HCT116 (cell line): ENCODE measurements around the gene ANAPC2. TPM values are rescaled to one million over a fixed set of nuclear protein-coding genes. Genes with fewer than 3 reads are reported as not detected.

Experiments
- ATAC-seq: fragments of 200-7000 bp; cut with Tn5 transposase; 2 replicates; pipeline ENCODE4 v1.9.1; 2020; ENCODE audit warnings: mild to moderate bottlenecking, moderate library complexity
- BruUV-seq: library from RNA; stranded (reverse); fragments of 400-500 nt; replicated peaks from 2 replicates; lab custom pipeline; 2021; lab: Mats Ljungman, UMichigan
- CTCF ChIA-PET: fragments of 300-600 bp; sonication (Branson Sonifier 250); formaldehyde crosslinking; loops from one replicate; lab custom pipeline; 2021; ENCODE audit warnings: antibody characterized with exemption; lab: Charles Lee
- POLR2A ChIA-PET: fragments of 300-600, 350-600 bp; sonication (Branson Sonifier 250); formaldehyde crosslinking; loops from one replicate; lab custom pipeline; 2021; ENCODE audit warnings: antibody characterized with exemption; lab: Charles Lee
- RAD21 ChIA-PET, 2 experiments: fragments of 300-600 bp; sonication (Branson Sonifier 250); formaldehyde crosslinking; loops; one replicate each; lab custom pipeline; 2023; ENCODE audit warnings: low total read pairs in 2 of 2; ENCODE audit not compliant: uncharacterized antibody in 2 of 2, unreplicated experiment in 2 of 2, low non-redundant PET in 1 of 2; lab: Charles Lee
- DNase-seq: peaks from one replicate; pipeline ENCODE4 v3.0.0-alpha.2; 2010; ENCODE audit warnings: low read depth, low spot score
- H2AFZ ChIP-seq: fragments of 200-600 bp; shearing (Covaris generic), sonication (generic); 2 replicates; pipeline ENCODE4 v1.6.1; 2017; ENCODE audit warnings: low read depth, mixed run types, mixed read lengths, antibody characterized with exemption, low read length; ENCODE audit not compliant: poor library complexity, severe bottlenecking
- H3K27ac ChIP-seq: 2 replicates; pipeline ENCODE4 v1.5.1; 2012; ENCODE audit warnings: low read depth, low read length
- H3K27me3 ChIP-seq: fragments of 200-600 bp; sonication (generic); 2 replicates; pipeline ENCODE4 v1.6.1; 2016; ENCODE audit warnings: mixed run types, low read length, mixed read lengths; ENCODE audit not compliant: insufficient read depth
- H3K36me3 ChIP-seq, 2 experiments: fragments of 200-500 bp in 1 of 2; fragments of 200-600 bp in 1 of 2; sonication (Bioruptor generic) in 1 of 2; sonication (generic) in 1 of 2; 2 replicates each; pipeline versions ENCODE4 v1.5.1 to v1.6.1; 2014 to 2016; ENCODE audit warnings: low read length in 2 of 2, inconsistent platforms in 1 of 2, mixed read lengths in 1 of 2, mixed run types in 1 of 2; ENCODE audit not compliant: insufficient read depth in 2 of 2, control insufficient read depth in 1 of 2
- H3K4me1 ChIP-seq, 2 experiments: fragments of 200-600 bp in 1 of 2; sonication (generic) in 1 of 2; 2 replicates each; pipeline versions ENCODE4 v1.5.1 to v1.6.1; 2012 to 2017; ENCODE audit warnings: low read length in 2 of 2, inconsistent platforms in 1 of 2, mild to moderate bottlenecking in 1 of 2, mixed read lengths in 1 of 2, mixed run types in 1 of 2, moderate library complexity in 1 of 2; ENCODE audit not compliant: insufficient read depth in 2 of 2, control insufficient read depth in 1 of 2
- H3K4me2 ChIP-seq: fragments of 200-600 bp; sonication (generic); 2 replicates; pipeline ENCODE4 v1.6.1; 2017; ENCODE audit warnings: mixed run types, low read length, mixed read lengths
- H3K4me3 ChIP-seq, 2 experiments: fragments of 200-600 bp in 1 of 2; sonication (generic) in 1 of 2; replicated peaks in 1 of 2; 2 replicates each; pipeline ENCODE4 v1.5.1; 2011 to 2016; ENCODE audit warnings: low read length in 2 of 2, control low read depth in 1 of 2, low read depth in 1 of 2, mild to moderate bottlenecking in 1 of 2, mixed read lengths in 1 of 2, mixed run types in 1 of 2
- H3K79me2 ChIP-seq: fragments of 200-600 bp; sonication (generic); 2 replicates; pipeline ENCODE4 v1.6.1; 2017; ENCODE audit warnings: mild to moderate bottlenecking, mixed run types, low read length, moderate library complexity, mixed read lengths; ENCODE audit not compliant: insufficient read depth
- H3K9ac ChIP-seq: fragments of 200-600 bp; sonication (generic); 2 replicates; pipeline ENCODE4 v1.6.1; 2016; ENCODE audit warnings: low read length, mixed read lengths
- H3K9me2 ChIP-seq: fragments of 200-600 bp; sonication (generic), shearing (Covaris generic); 2 replicates; pipeline ENCODE4 v1.6.1; 2017; ENCODE audit warnings: mixed run types, mild to moderate bottlenecking, moderate library complexity; ENCODE audit not compliant: insufficient read depth
- H3K9me3 ChIP-seq, 2 experiments: fragments of 200-500 bp in 1 of 2; fragments of 200-600 bp in 1 of 2; sonication (Bioruptor generic) in 1 of 2; sonication (generic) in 1 of 2; 2 replicates each; pipeline ENCODE4 v1.6.1; 2014 to 2017; ENCODE audit warnings: low read length in 2 of 2, mixed read lengths in 2 of 2, inconsistent platforms in 1 of 2, low read depth in 1 of 2, mild to moderate bottlenecking in 1 of 2, mixed run types in 1 of 2, moderate library complexity in 1 of 2; ENCODE audit not compliant: control insufficient read depth in 1 of 2, insufficient read depth in 1 of 2
- H4K20me1 ChIP-seq: fragments of 200-600 bp; sonication (generic), shearing (Covaris generic); 2 replicates; pipeline ENCODE4 v1.6.1; 2017; ENCODE audit warnings: mixed run types, mild to moderate bottlenecking, moderate library complexity; ENCODE audit not compliant: insufficient read depth
- CBX3 ChIP-seq: IDR thresholded peaks from 2 replicates; pipeline ENCODE4 v1.6.1; 2012; ENCODE audit warnings: low read depth
- CEBPB ChIP-seq: IDR thresholded peaks from 2 replicates; pipeline ENCODE4 v1.6.1; 2012; ENCODE audit warnings: low read depth
- ELF1 ChIP-seq: IDR thresholded peaks from 2 replicates; pipeline ENCODE4 v1.6.1; 2012; ENCODE audit warnings: low read depth, borderline replicate concordance
- EZH2 ChIP-seq: fragments of 200-600 bp; sonication (generic); IDR thresholded peaks from 2 replicates; pipeline ENCODE4 v1.6.1; 2017; ENCODE audit warnings: antibody characterized with exemption, mixed run types
- EZH2phosphoT487 ChIP-seq: fragments of 200-600 bp; IDR thresholded peaks from 2 replicates; pipeline ENCODE4 v1.6.1; 2018; ENCODE audit warnings: antibody characterized with exemption, borderline replicate concordance
- RAD21 ChIP-seq: IDR thresholded peaks from 2 replicates; pipeline ENCODE4 v1.6.1; 2012; ENCODE audit warnings: low read depth, mild to moderate bottlenecking
- SRF ChIP-seq: IDR thresholded peaks from 2 replicates; pipeline ENCODE4 v1.6.1; 2012; ENCODE audit warnings: low read depth
- TCF7L2 ChIP-seq: IDR thresholded peaks from 2 replicates; pipeline ENCODE4 v1.7.0; 2011; ENCODE audit warnings: borderline replicate concordance, inconsistent platforms; ENCODE audit not compliant: insufficient read depth, insufficient read length; ENCODE audit errors: extremely low read depth
- ZFX ChIP-seq: fragments of 450-650 bp; IDR thresholded peaks from 2 replicates; pipeline ENCODE4 v1.6.1; 2017
- ZNF274 ChIP-seq: fragments of 200-500 bp; sonication (Bioruptor generic); IDR thresholded peaks from 2 replicates; pipeline ENCODE4 v1.6.1; 2014; ENCODE audit warnings: mild to moderate bottlenecking, low read depth, low read length, inconsistent platforms
- intact Hi-C: fragments of 100-400 bp; cut with micrococcal nuclease; formaldehyde crosslinking; loops from 2 replicates; pipeline ENCODE4 v1.10.0; 2022
- total RNA-seq: library from RNA; stranded (reverse); gene quantifications from one replicate; pipeline ENCODE4 v1.2.1, GENCODE V29; 2021; ENCODE audit not compliant: unreplicated experiment
- TF ChIP-seq, protein P1 (sequence below): IDR thresholded peaks from 2 replicates; pipeline ENCODE4 v1.6.1; 2011; ENCODE audit warnings: mild to moderate bottlenecking, low read length, moderate library complexity; ENCODE audit not compliant: insufficient replicate concordance; ENCODE audit errors: extremely low read depth
- TF ChIP-seq, protein P2 (sequence below), 3 experiments: fragments of 200-600 bp in 1 of 3; sonication (generic) in 1 of 3; IDR thresholded peaks in 2 of 3; conservative IDR thresholded peaks in 1 of 3; 2 replicates each; pipeline ENCODE4 v1.5.1; 2012 to 2017; ENCODE audit warnings: low read depth in 2 of 3, low read length in 2 of 3, antibody characterized with exemption in 1 of 3, borderline replicate concordance in 1 of 3, control low read depth in 1 of 3, mild to moderate bottlenecking in 1 of 3, mixed read lengths in 1 of 3, mixed run types in 1 of 3, moderate library complexity in 1 of 3; ENCODE audit not compliant: insufficient read depth in 1 of 3

ANAPC2 gene
- total RNA-seq, 1 experiment from 2014 or later = 75.5 TPM

DNA sequence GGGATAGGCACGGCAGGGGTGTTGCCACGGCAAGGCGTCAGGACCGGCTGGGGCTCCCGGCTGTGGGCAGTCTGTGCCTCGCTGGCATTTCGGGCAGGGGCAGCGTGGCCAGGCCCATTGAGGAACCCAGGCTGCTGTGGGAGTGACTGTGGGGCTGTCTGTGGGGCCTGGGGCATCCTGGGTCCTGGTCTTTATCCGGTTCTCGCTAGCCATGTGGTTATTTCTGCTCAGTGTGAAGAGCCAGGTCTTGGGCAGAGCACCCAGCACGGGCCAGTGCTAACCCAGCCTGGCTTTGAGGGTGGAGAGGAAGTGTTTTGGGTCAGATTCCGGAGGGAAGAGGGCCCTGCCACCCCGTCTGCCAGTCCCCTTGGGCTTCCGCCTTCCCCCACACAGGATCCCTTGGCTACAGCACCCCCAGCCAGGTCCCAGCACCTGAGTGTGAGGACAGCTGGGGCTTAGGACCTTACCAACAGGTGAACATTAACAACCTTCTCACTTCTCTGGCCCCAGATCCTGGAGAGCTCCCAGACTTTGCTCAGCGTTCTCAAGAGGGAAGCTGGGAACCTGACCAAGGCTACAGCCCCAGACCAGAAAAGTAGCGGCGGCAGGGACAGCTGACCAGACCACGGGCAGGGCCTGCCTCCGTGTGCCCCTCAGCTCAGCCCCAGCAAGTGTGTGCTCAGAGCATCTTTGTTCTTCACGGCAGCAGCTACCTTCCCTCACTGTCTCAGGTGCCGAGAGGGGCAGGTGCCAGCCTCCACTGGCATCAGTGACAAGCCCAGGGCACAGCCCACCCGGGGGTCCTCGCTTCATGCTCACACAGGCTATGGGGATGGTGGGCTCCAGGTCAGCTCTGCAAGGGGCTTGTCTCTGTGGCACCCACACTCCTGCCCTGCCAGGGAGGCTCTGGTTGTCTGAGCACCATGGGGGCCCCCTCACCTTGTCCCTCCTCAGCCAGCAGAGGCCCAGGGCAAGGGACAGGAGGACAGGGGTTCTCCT, 1.2 kb upstream of the ANAPC2 start:
- no peak overlapping the region for H2AFZ ChIP-seq
- ATAC-seq = no peak
- RAD21 ChIA-PET = interaction anchor here (0.7 to 1.6 kb wide), 7 partner anchors 11 to 47 kb away, joined by 3 to 9 read pairs (median 3); partner anchors contain the start of genes RNF224 (in 2 of the 2) and TPRN (in 1 of the 2)

DNA sequence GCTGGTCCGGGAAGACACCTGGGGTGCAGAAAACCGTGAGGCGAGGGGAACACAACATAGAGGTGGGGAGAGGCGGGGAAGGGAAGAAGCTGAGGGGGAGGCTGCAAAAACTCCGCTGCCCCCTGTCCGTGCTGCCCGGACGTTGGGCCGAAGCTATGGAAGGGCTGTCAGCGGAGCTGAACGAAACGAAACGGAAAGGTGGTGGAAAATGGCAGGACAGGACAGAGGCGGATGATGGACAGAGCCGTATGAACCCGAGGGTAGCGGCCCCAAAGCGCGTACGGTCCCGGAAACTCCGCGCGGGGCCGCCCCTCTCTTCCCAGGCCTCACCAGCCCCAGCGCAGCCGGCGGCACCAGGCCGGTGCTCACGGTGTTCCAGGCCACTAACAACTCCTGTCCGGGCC, 272 bp downstream of the ANAPC2 start:
- ChIA-PET CTCF (interaction anchor here (1.3 to 1.7 kb wide), 5 partner anchors 20 to 67 kb away, joined by 4 to 17 read pairs (median 8); partner anchors contain the start of genes NELFB and RNF224), RAD21 (interaction anchor here (0.6 to 1.6 kb wide), 2 partner anchors 37 to 39 kb away, joined by 8 to 9 read pairs; partner anchors contain the start of gene RNF224 (in 1 of the 2)), POLR2A (interaction anchor here (0.6 to 3.5 kb wide), 7 partner anchors 11 to 53 kb away, joined by 3 to 20 read pairs (median 9); partner anchors contain the start of genes RNF224, TPRN and TUBB4B)
- Histone ChIP-seq H3K4me1 (peaks cover 16 to 33% of the 10 kb centered on the region in 2 experiments), H3K4me3 (peak overlapping the region; percentile 98 to 100), H3K9me2 (no peaks in the 10 kb centered on the region), H3K4me2 (peak overlapping the region; percentile 98), H3K36me3 (peaks cover 0 to 23% of the 10 kb centered on the region in 2 experiments; a peak in 1 of 4 replicates), H4K20me1 (no peaks in the 10 kb centered on the region), H2AFZ (no peak overlapping the region), H3K27me3 (no peaks in the 10 kb centered on the region), H3K9me3 (no peaks in the 10 kb centered on the region), H3K27ac (peak overlapping the region; percentile 99), H3K9ac (peak overlapping the region; percentile 94), H3K79me2 (peaks cover 52% of the 10 kb centered on the region)
- TF ChIP-seq, protein P1, sequence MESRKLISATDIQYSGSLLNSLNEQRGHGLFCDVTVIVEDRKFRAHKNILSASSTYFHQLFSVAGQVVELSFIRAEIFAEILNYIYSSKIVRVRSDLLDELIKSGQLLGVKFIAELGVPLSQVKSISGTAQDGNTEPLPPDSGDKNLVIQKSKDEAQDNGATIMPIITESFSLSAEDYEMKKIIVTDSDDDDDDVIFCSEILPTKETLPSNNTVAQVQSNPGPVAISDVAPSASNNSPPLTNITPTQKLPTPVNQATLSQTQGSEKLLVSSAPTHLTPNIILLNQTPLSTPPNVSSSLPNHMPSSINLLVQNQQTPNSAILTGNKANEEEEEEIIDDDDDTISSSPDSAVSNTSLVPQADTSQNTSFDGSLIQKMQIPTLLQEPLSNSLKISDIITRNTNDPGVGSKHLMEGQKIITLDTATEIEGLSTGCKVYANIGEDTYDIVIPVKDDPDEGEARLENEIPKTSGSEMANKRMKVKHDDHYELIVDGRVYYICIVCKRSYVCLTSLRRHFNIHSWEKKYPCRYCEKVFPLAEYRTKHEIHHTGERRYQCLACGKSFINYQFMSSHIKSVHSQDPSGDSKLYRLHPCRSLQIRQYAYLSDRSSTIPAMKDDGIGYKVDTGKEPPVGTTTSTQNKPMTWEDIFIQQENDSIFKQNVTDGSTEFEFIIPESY = no peak
- no peak for TF ChIP-seq RAD21
- TF ChIP-seq ZFX = no peak
- TF ChIP-seq EZH2 = no peak
- no peak for TF ChIP-seq EZH2phosphoT487
- no peak for TF ChIP-seq CEBPB
- TF ChIP-seq SRF = no peak
- no peak for TF ChIP-seq ELF1
- TF ChIP-seq ZNF274 = no peak
- TF ChIP-seq CBX3 = no peak
- TF ChIP-seq, protein P2, sequence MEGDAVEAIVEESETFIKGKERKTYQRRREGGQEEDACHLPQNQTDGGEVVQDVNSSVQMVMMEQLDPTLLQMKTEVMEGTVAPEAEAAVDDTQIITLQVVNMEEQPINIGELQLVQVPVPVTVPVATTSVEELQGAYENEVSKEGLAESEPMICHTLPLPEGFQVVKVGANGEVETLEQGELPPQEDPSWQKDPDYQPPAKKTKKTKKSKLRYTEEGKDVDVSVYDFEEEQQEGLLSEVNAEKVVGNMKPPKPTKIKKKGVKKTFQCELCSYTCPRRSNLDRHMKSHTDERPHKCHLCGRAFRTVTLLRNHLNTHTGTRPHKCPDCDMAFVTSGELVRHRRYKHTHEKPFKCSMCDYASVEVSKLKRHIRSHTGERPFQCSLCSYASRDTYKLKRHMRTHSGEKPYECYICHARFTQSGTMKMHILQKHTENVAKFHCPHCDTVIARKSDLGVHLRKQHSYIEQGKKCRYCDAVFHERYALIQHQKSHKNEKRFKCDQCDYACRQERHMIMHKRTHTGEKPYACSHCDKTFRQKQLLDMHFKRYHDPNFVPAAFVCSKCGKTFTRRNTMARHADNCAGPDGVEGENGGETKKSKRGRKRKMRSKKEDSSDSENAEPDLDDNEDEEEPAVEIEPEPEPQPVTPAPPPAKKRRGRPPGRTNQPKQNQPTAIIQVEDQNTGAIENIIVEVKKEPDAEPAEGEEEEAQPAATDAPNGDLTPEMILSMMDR (IDR thresholded peaks at IDR 0.05 in 2 of 3, conservative IDR thresholded peaks at IDR 0.05 in 1 of 3; ENCODE audit: borderline replicate concordance in 1 of 3, insufficient read depth in 1 of 3, low read depth in 2 of 3, low read length in 2 of 3) = no peak
- BruUV-seq = TSS peak; percentile 81
- ATAC-seq (peak; percentile 18), DNase-seq (no peak)
- intact Hi-C loops = loop anchor here (5.0 kb wide), 1 partner anchor 39 kb away; the partner anchor contains the start of genes CYSRT1 and RNF224

More for the DNA sequence above, 1.2 kb upstream of the ANAPC2 start:
- Histone ChIP-seq H3K4me3 (peak overlapping the region; percentile 98 to 100), H3K4me1 (peaks cover 17 to 37% of the 10 kb centered on the region in 2 experiments), H3K9ac (peak overlapping the region; percentile 94), H3K27ac (peak overlapping the region; percentile 99), H3K9me3 (no peaks in the 10 kb centered on the region), H3K27me3 (no peaks in the 10 kb centered on the region), H4K20me1 (no peaks in the 10 kb centered on the region), H3K9me2 (no peaks in the 10 kb centered on the region), H3K79me2 (peaks cover 60% of the 10 kb centered on the region), H3K4me2 (peak overlapping the region; percentile 98), H3K36me3 (peaks cover 0 to 23% of the 10 kb centered on the region in 2 experiments; a peak in 1 of 4 replicates)
- BruUV-seq = TSS peak; percentile 88
- ChIA-PET POLR2A (interaction anchor here (0.8 to 3.5 kb wide), 14 partner anchors 9 to 60 kb away, joined by 3 to 20 read pairs (median 5); partner anchors contain the start of genes NDOR1, RNF224, TMEM203 and TPRN), CTCF (interaction anchor here (0.8 to 1.7 kb wide), 11 partner anchors 11 to 103 kb away, joined by 3 to 17 read pairs (median 4); partner anchors contain the start of genes MAN1B1, NELFB, RNF224 and TPRN)
- intact Hi-C loops = loop anchor here (5.0 kb wide), 1 partner anchor 38 kb away; the partner anchor contains the start of genes CYSRT1 and RNF224
- TF ChIP-seq TCF7L2 = no peak
- DNase-seq = no peak
